ENCODE results near the gene ATG2A. TPM values are rescaled to one million over a fixed set of nuclear protein-coding genes. Genes with fewer than 3 reads are reported as not detected.

ATG2A gene
- total RNA-seq, result 10.9 and 19.7 TPM in 2 replicates

GRCh38 chr11:64916775-64917662 lies at the start of gene ATG2A:
Gene ATG2A (minus strand): TSS chr11:64917209. CDS start chr11:64917135, 74 bp downstream.

GRCh38 chr11:64935359-64936081 lies 18.5 kb upstream of the ATG2A start, which contains the start of gene GPHA2:
Gene GPHA2 (minus strand): TSS chr11:64935893. CDS start chr11:64935460, 433 bp downstream.

GRCh38 chr11:64923944-64924909 lies 7.2 kb upstream of the ATG2A start, which contains the start of gene PPP2R5B:
Gene PPP2R5B (plus strand): TSS chr11:64924689. CDS start chr11:64925735, 1,046 bp downstream.

GRCh38 chr11:64878494-64879243 lies 38.3 kb downstream of the ATG2A start, which contains the start of gene EHD1:
Gene EHD1 (minus strand): TSS chr11:64878621. CDS start chr11:64878464, 157 bp downstream.

Other genes with a start within 250 kb of the ATG2A start
- gene NRXN2, start 194.0 kb downstream of the ATG2A start, total RNA-seq, result 7.5 and 23.1 TPM in 2 replicates
- gene RASGRP2, start 173.1 kb downstream of the ATG2A start, total RNA-seq, result 2.0 TPM in 1 of 2 replicates, not detected in the other
- 1.7 and 6.8 TPM in 2 replicates for gene PYGM, start 157.2 kb downstream of the ATG2A start, total RNA-seq
- gene SF1, start 138.7 kb downstream of the ATG2A start, total RNA-seq, result 56.4 and 65.0 TPM in 2 replicates
- gene MAP4K2, start 114.0 kb downstream of the ATG2A start, total RNA-seq, result 6.2 and 11.1 TPM in 2 replicates
- gene MEN1, start 106.7 kb downstream of the ATG2A start, total RNA-seq, result 9.9 and 14.6 TPM in 2 replicates
- 0.19 and 1.1 TPM in 2 replicates for gene CDC42BPG, start 72.6 kb downstream of the ATG2A start, total RNA-seq
- gene EHD1, start 38.6 kb downstream of the ATG2A start, total RNA-seq, result 75.0 and 126 TPM in 2 replicates
- gene PPP2R5B, start 7.5 kb upstream of the ATG2A start, total RNA-seq, result 12.7 and 30.4 TPM in 2 replicates
- not detected in 2 replicates for gene GPHA2, start 18.7 kb upstream of the ATG2A start, total RNA-seq
- not detected in 2 replicates for gene MAJIN, start 54.9 kb upstream of the ATG2A start, total RNA-seq
- 0.28 and 0.77 TPM in 2 replicates for gene BATF2, start 79.8 kb upstream of the ATG2A start, total RNA-seq
- 58.5 and 94.1 TPM in 2 replicates for gene ARL2, start 97.0 kb upstream of the ATG2A start, total RNA-seq
- gene SNX15, start 110.2 kb upstream of the ATG2A start, total RNA-seq, result 7.9 and 8.4 TPM in 2 replicates
- 8.2 and 18.6 TPM in 2 replicates for gene SAC3D1, start 124.0 kb upstream of the ATG2A start, total RNA-seq
- gene NAALADL1, start 141.3 kb upstream of the ATG2A start, total RNA-seq, result 16.9 and 21.4 TPM in 2 replicates
- gene CDCA5, start 166.8 kb upstream of the ATG2A start, total RNA-seq, result 1.1 and 13.4 TPM in 2 replicates
- gene ZFPL1, start 167.0 kb upstream of the ATG2A start, total RNA-seq, result 23.4 and 36.8 TPM in 2 replicates
- gene VPS51, start 179.0 kb upstream of the ATG2A start, total RNA-seq, result 120 and 121 TPM in 2 replicates
- 8.6 and 14.7 TPM in 2 replicates for gene TM7SF2, start 194.7 kb upstream of the ATG2A start, total RNA-seq
- gene ZNHIT2, start 200.5 kb upstream of the ATG2A start, total RNA-seq, result 8.2 and 14.8 TPM in 2 replicates
- gene FAU, start 204.9 kb upstream of the ATG2A start, total RNA-seq, result 204 and 252 TPM in 2 replicates
- 52.9 and 54.7 TPM in 2 replicates for gene MRPL49, start 205.1 kb upstream of the ATG2A start, total RNA-seq
- 12.4 and 15.1 TPM in 2 replicates for gene SYVN1, start 217.3 kb upstream of the ATG2A start, total RNA-seq

All from regular cardiac myocyte (primary cell).